Ascending aorta (tissue), 2 donors: Measurements from ENCODE around the gene ATG16L1. TPM values are rescaled to one million over a fixed set of nuclear protein-coding genes. Genes with fewer than 3 reads are reported as not detected.

Experiments
- DNase-seq, 2 donors: peaks; one replicate each; pipeline ENCODE4 v3.0.0-alpha.2; 2019; ENCODE audit warnings: low spot score in 2 of 2
- H3K27ac ChIP-seq, 2 donors: fragments of 200-600 bp; sonication (generic); one replicate each; pipeline ENCODE4 v1.5.1; 2016 to 2017; ENCODE audit warnings: mild to moderate bottlenecking in 1 of 2
- H3K27me3 ChIP-seq: fragments of 200-600 bp; sonication (generic); one replicate; pipeline ENCODE4 v1.5.1; 2017
- H3K36me3 ChIP-seq, 2 donors: fragments of 200-600 bp; sonication (generic); one replicate each; pipeline ENCODE4 v1.5.1; 2016
- H3K4me1 ChIP-seq, 2 donors: fragments of 200-600 bp; sonication (generic); one replicate each; pipeline ENCODE4 v1.5.1; 2016 to 2017; ENCODE audit warnings: mild to moderate bottlenecking in 1 of 2
- H3K4me3 ChIP-seq, 2 donors: fragments of 200-600 bp; sonication (generic); one replicate each; pipeline ENCODE4 v1.5.1; 2016 to 2017; ENCODE audit warnings: mild to moderate bottlenecking in 1 of 2
- H3K9me3 ChIP-seq, 2 donors: fragments of 200-600 bp; sonication (generic); one replicate each; pipeline ENCODE4 v1.5.1; 2016
- CTCF ChIP-seq, 3 experiments: fragments of 200-600 bp in 2 of 3; fragments of 450-650 bp in 1 of 3; sonication (generic) in 2 of 3; IDR thresholded peaks; one replicate each; pipeline ENCODE4 v1.5.1; 2016 to 2019; ENCODE audit warnings: antibody characterized with exemption in 3 of 3, mild to moderate bottlenecking in 1 of 3, moderate library complexity in 1 of 3
- intact Hi-C: fragments of 100-400 bp; cut with DNase I; formaldehyde crosslinking; loops from one replicate; pipeline ENCODE4 v1.15.1; 2023
- total RNA-seq: library from RNA; depleted of rRNA; stranded (reverse); fragments of >200 nt; gene quantifications from one replicate; pipeline ENCODE4 v1.1.0, GENCODE V29; 2016

The ATG16L1 gene
- total RNA-seq, 1 donor from 2014 or later = 28.1 TPM

- no peaks in the 10 kb centered on the region for H3K4me1 ChIP-seq
- no peak for DNase-seq
- no peaks in the 10 kb centered on the region for H3K9me3 ChIP-seq
- TF ChIP-seq CTCF (IDR thresholded peaks at IDR 0.05) = no peak
- H3K27me3 ChIP-seq = no peaks in the 10 kb centered on the region
- H3K36me3 ChIP-seq = peaks cover 64 to 74% of the 10 kb centered on the region in 2 donors
- no peak overlapping the region for H3K4me3 ChIP-seq
- intact Hi-C loops = loop anchor here (10.0 kb wide), 1 partner anchor 156 kb away; no protein-coding TSS in a partner anchor
- H3K27ac ChIP-seq = no peak overlapping the region
Observed at GRCh38 chr2:233288663-233289062, 37.2 kb downstream of the ATG16L1 start.

- DNase-seq = no peak
- TF ChIP-seq CTCF (IDR thresholded peaks at IDR 0.05) = no peak
- H3K27me3 ChIP-seq = no peaks in the 10 kb centered on the region
- H3K36me3 ChIP-seq = peaks cover 66 to 74% of the 10 kb centered on the region in 2 donors
- no peaks in the 10 kb centered on the region for H3K9me3 ChIP-seq
- no peak overlapping the region for H3K27ac ChIP-seq
- H3K4me3 ChIP-seq = no peak overlapping the region
- intact Hi-C loops = loop anchor here (10.0 kb wide), 1 partner anchor 155 kb away; no protein-coding TSS in a partner anchor
- no peaks in the 10 kb centered on the region for H3K4me1 ChIP-seq
Observed at GRCh38 chr2:233289648-233290047, 38.2 kb downstream of the ATG16L1 start.

GRCh38 chr2:233290051-233290845, 38.8 kb downstream of the ATG16L1 start:
- H3K36me3 ChIP-seq = peaks cover 64 to 68% of the 10 kb centered on the region in 2 donors
- H3K4me3 ChIP-seq = no peak overlapping the region
- TF ChIP-seq CTCF (IDR thresholded peaks at IDR 0.05) = no peak
- H3K4me1 ChIP-seq = no peaks in the 10 kb centered on the region
- intact Hi-C loops = no loop called here
- no peak for DNase-seq
- H3K27me3 ChIP-seq = no peaks in the 10 kb centered on the region
- H3K9me3 ChIP-seq = no peaks in the 10 kb centered on the region
- no peak overlapping the region for H3K27ac ChIP-seq

- Histone ChIP-seq H3K4me1 (no peaks in the 10 kb centered on the region), H3K4me3 (no peak overlapping the region)
- intact Hi-C loops = no loop called here
Observed at GRCh38 chr2:233295891-233296290, 44.4 kb downstream of the ATG16L1 start.

GRCh38 chr2:233297076-233297475, 45.6 kb downstream of the ATG16L1 start:
- Histone ChIP-seq H3K36me3 (peaks cover 32 to 35% of the 10 kb centered on the region in 2 donors), H3K4me3 (no peak overlapping the region), H3K9me3 (no peaks in the 10 kb centered on the region), H3K27ac (no peak overlapping the region), H3K27me3 (no peaks in the 10 kb centered on the region), H3K4me1 (no peaks in the 10 kb centered on the region)
- TF ChIP-seq CTCF (IDR thresholded peaks at IDR 0.05) = no peak
- intact Hi-C loops = no loop called here
- DNase-seq = no peak

More at GRCh38 chr2:233295891-233296290, 44.4 kb downstream of the ATG16L1 start:
- Histone ChIP-seq H3K27ac (no peak overlapping the region), H3K27me3 (no peaks in the 10 kb centered on the region), H3K36me3 (peaks cover 38 to 46% of the 10 kb centered on the region in 2 donors), H3K9me3 (no peaks in the 10 kb centered on the region)
- no peak for TF ChIP-seq CTCF (IDR thresholded peaks at IDR 0.05)
- no peak for DNase-seq
